Mesothelial cell of epicardium (in vitro differentiated cells): ENCODE data around the gene RNF43. TPM values are rescaled to one million over a fixed set of nuclear protein-coding genes. Genes with fewer than 3 reads are reported as not detected.

Source experiments
- DNase-seq, 2 experiments: peaks; one replicate each; pipeline ENCODE4 v3.0.0; 2021; ENCODE audit warnings: low spot score in 2 of 2; ENCODE audit not compliant: unreplicated experiment in 2 of 2
- H3K27ac Mint-ChIP-seq: 2 replicates; pipeline ENCODE4 v1.8.0; 2021; ENCODE audit warnings: mixed read lengths
- H3K27me3 Mint-ChIP-seq: 2 replicates; pipeline ENCODE4 v1.8.0; 2021; ENCODE audit warnings: low read depth, mixed read lengths
- H3K36me3 Mint-ChIP-seq: 2 replicates; pipeline ENCODE4 v1.8.0; 2021; ENCODE audit warnings: mixed read lengths
- H3K4me1 Mint-ChIP-seq: 2 replicates; pipeline ENCODE4 v1.8.0; 2021; ENCODE audit warnings: mixed read lengths
- H3K4me3 Mint-ChIP-seq: 2 replicates; pipeline ENCODE4 v1.8.0; 2021; ENCODE audit warnings: mild to moderate bottlenecking, moderate library complexity, mixed read lengths
- H3K9me3 Mint-ChIP-seq: 2 replicates; pipeline ENCODE4 v1.8.0; 2021; ENCODE audit warnings: mixed read lengths
- CTCF ChIP-seq: fragments of 200-600 bp; sonication (generic); IDR thresholded peaks from one replicate; pipeline ENCODE4 v1.5.0; 2021; ENCODE audit warnings: antibody characterized with exemption; ENCODE audit not compliant: unreplicated experiment
- total RNA-seq: library from RNA; stranded (reverse); gene quantifications from 3 replicates; pipeline ENCODE4 v1.2.1, GENCODE V29; 2021

RNF43 gene
- total RNA-seq, 1 donor from 2014 or later: 40.3 TPM

GRCh38 chr17:58383892-58384462 lies 33.4 kb downstream of the RNF43 start:
- H3K4me3 Mint-ChIP-seq: no peak overlapping the region
- peaks cover 75% of the 10 kb centered on the region for H3K4me1 Mint-ChIP-seq
- no peaks in the 10 kb centered on the region for H3K27me3 Mint-ChIP-seq
- peak overlapping the region; percentile 83 for H3K27ac Mint-ChIP-seq
- peaks cover 2% of the 10 kb centered on the region for H3K36me3 Mint-ChIP-seq
- no peaks in the 10 kb centered on the region for H3K9me3 Mint-ChIP-seq
- TF ChIP-seq CTCF: no peak
- no peak for DNase-seq

DNA sequence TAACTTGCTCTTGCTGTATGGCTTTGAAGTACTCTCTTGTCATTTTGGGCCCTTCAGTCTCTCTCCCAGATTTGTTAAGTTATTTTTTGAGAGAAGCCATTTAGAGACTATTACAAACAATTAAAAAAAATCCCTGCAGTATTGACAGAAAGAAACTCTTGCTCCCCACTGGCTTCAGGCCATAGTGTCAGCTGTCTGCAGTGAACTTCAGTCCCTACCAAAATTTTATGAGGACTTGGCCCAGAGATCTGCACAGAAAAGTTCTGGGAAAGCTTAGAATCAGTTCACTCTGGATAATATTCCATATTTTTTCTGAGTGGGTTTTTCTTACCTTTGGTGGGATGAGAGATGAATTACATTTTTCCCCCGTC lies 34.5 kb downstream of the RNF43 start:
- H3K27me3 Mint-ChIP-seq: no peaks in the 10 kb centered on the region
- peaks cover 2% of the 10 kb centered on the region for H3K36me3 Mint-ChIP-seq
- H3K4me1 Mint-ChIP-seq: peaks cover 70% of the 10 kb centered on the region

DNA sequence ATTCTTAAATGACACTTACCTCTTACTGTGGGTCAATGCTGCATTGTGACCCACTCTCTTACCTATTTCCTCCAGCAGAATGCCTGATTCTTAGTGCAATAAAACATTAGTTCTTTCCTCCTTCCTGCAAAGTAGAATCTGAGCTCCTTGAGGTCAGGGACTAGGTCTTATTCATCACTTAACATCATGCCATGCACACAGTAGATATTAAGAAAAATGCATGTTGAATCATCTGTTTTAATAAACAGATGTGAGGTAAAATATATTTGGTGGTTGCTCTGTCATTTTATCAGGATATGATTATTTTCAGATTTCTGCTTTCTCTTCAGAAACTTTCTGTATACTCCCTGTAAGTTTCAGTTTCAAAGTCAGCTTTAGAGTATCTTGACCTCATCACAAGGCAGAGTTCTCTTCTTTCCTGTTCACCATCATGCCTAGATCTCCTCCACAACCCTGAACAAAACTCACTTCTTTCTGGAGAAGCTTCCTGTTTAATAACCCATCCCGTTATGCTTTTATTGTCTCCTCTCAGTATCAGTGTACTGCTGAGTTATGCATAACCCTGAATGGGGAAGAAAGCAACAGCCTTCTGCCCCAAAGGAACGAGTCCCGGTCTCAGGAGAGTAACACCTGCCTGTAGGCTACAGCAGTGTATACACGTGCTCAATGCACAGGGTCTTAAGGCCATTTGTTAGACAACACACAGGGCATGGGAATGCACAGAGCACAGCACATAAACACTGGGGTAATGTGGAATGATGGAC lies 35.0 kb downstream of the RNF43 start:
- no peak overlapping the region for H3K4me3 Mint-ChIP-seq
- H3K27me3 Mint-ChIP-seq: no peaks in the 10 kb centered on the region
- H3K27ac Mint-ChIP-seq: peak overlapping the region; percentile 90
- peaks cover 2% of the 10 kb centered on the region for H3K36me3 Mint-ChIP-seq
- no peak for TF ChIP-seq CTCF
- no peak for DNase-seq
- peaks cover 70% of the 10 kb centered on the region for H3K4me1 Mint-ChIP-seq
- H3K9me3 Mint-ChIP-seq: no peaks in the 10 kb centered on the region

More for the DNA sequence above, 34.5 kb downstream of the RNF43 start:
- Mint-ChIP-seq H3K4me3 (no peak overlapping the region), H3K27ac (peak overlapping the region; percentile 90), H3K9me3 (no peaks in the 10 kb centered on the region)
- DNase-seq: no peak
- TF ChIP-seq CTCF: no peak

DNA sequence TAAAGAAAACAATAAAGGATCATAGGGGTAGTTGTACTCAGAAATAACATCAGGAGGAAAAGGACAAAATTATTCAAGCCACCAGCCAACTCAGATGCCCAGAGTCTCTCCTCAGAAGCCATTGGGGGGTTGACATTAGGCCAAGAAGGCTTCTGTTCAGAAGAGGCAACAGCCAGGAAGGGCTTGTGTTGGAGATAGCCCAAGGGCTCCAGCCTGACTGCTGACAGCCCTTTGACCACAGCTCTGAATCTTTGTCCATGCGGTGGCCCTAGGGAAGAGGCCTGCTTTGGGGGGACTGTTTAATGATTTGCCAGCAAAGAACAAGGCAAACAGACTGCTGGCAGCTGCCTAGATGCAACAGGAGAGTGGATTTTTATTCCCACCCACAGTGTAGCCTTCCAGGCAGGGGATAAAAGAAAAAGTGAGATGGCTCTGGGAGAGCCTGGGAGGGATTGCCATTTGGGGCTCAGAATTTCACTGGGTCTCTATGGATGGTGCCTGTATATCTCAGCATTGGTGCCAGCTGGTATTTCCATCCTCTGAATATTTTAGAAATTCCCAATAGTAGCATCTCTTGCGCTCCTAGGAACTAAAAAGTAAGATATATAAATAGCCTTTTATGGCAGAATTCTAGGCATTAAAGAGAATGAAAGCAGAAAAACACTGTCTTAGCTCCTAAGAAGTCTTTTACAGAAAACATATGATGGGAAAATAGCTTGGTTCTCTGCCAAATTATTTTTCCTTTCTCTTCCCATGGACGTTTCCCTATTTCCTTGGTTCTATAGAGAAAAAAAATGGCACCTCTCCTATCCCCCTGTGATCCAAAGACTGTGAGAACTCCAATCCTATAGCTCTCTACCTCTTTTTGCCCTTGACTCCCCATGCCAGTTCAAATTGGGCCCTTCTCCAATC lies 36.0 kb downstream of the RNF43 start:
- H3K4me1 Mint-ChIP-seq: peaks cover 74% of the 10 kb centered on the region
- no peak for DNase-seq
- no peaks in the 10 kb centered on the region for H3K27me3 Mint-ChIP-seq
- no peak for TF ChIP-seq CTCF
- peaks cover under 1% of the 10 kb centered on the region for H3K36me3 Mint-ChIP-seq
- no peaks in the 10 kb centered on the region for H3K9me3 Mint-ChIP-seq
- H3K4me3 Mint-ChIP-seq: no peak overlapping the region
- H3K27ac Mint-ChIP-seq: peak overlapping the region; percentile 90

- Mint-ChIP-seq H3K4me1 (peaks cover 81% of the 10 kb centered on the region), H3K4me3 (no peak overlapping the region), H3K9me3 (no peaks in the 10 kb centered on the region), H3K36me3 (no peaks in the 10 kb centered on the region), H3K27ac (peak overlapping the region; percentile 90), H3K27me3 (no peaks in the 10 kb centered on the region)
- no peak for DNase-seq
- no peak for TF ChIP-seq CTCF
These were observed 36.9 kb downstream of the RNF43 start for GRCh38 chr17:58380207-58381123.
